NOMO-1 treated with DMSO at 0.1 percent for 48 hours (cell line): ENCODE measurements around the gene ERVK3-1.
"Not testable (repeated sequence)": the region's sequence is repeated elsewhere in the genome, so short reads cannot be mapped to it uniquely, and the experiment has no call there.

Source experiments
- DNase-seq: peaks from one replicate; lab custom pipeline; 2025; ENCODE audit not compliant: unreplicated experiment; lab: John Stamatoyannopoulos, UW

Gene ERVK3-1

GRCh38 chr19:58338825-58339558 lies 33.8 kb downstream of the ERVK3-1 start:
- no peak for DNase-seq

- DNase-seq: no peak
These were observed 40.4 kb downstream of the ERVK3-1 start for GRCh38 chr19:58345558-58345957.

GRCh38 chr19:58346961-58347929 lies 42.1 kb downstream of the ERVK3-1 start:
- peak; percentile 83 for DNase-seq

GRCh38 chr19:58348080-58348479 lies 42.9 kb downstream of the ERVK3-1 start:
- DNase-seq: not testable (repeated sequence)

- DNase-seq: no peak
These were observed 44.4 kb downstream of the ERVK3-1 start for GRCh38 chr19:58349590-58349989.

GRCh38 chr19:58350001-58350861 lies 45.1 kb downstream of the ERVK3-1 start:
- DNase-seq: no peak

GRCh38 chr19:58350871-58351557 lies 45.8 kb downstream of the ERVK3-1 start:
- DNase-seq: no peak

- DNase-seq: no peak
These were observed 46.3 kb downstream of the ERVK3-1 start for GRCh38 chr19:58351558-58351878.

GRCh38 chr19:58351990-58352755 lies 47.0 kb downstream of the ERVK3-1 start:
- DNase-seq: no peak

GRCh38 chr19:58352760-58353671 lies 47.8 kb downstream of the ERVK3-1 start, which contains the start of gene A1BG:
Gene A1BG (minus strand): TSS chr19:58353492. CDS start chr19:58353437, 55 bp downstream.
- DNase-seq: no peak

- DNase-seq: no peak
These were observed 48.7 kb downstream of the ERVK3-1 start for GRCh38 chr19:58353717-58354477.

- no peak for DNase-seq
These were observed 49.4 kb downstream of the ERVK3-1 start for GRCh38 chr19:58354478-58355030.

- DNase-seq: no peak
These were observed 50.1 kb downstream of the ERVK3-1 start for GRCh38 chr19:58355215-58355796.

- DNase-seq: no peak
These were observed 51.0 kb downstream of the ERVK3-1 start for GRCh38 chr19:58355908-58356765.

- no peak for DNase-seq
These were observed 51.7 kb downstream of the ERVK3-1 start for GRCh38 chr19:58356766-58357480.
